Breast epithelium (tissue), 3 donors: ENCODE data around the gene FUZ.

ENCODE experiments used
- POLR2A ChIP-seq: fragments of 450-650 bp; IDR thresholded peaks from one replicate; pipeline ENCODE4 v1.6.1; 2016; ENCODE audit warnings: antibody characterized with exemption, mild to moderate bottlenecking, moderate library complexity
- TF ChIP-seq, protein P1 (sequence below), 3 donors: fragments of 450-650 bp; IDR thresholded peaks; one replicate each; pipeline ENCODE4 v1.5.1; 2016 to 2017; ENCODE audit warnings: antibody characterized with exemption in 3 of 3, mild to moderate bottlenecking in 3 of 3, moderate library complexity in 3 of 3

DNA sequence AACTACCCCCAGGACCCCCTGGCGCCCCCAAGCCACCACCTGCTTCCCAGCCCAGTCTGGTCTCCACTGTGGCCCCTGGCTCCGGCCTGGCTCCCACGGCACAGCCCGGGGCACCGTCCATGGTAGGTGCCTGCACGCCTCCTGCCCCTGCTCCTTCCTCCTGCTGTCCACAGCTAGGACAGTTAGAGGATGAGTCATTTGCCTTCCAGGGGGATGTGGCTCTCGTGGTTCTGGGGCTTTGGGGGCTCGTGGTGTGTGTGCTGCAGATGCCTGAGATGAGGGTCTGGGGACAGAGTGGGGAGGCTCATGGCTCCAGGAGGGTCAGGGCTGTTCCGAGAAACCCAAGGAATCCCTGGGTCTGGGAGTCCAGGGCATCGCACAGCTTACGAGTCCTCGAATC is 17.7 kb upstream of the FUZ start:
- no peak for TF ChIP-seq POLR2A
- TF ChIP-seq, protein P1, sequence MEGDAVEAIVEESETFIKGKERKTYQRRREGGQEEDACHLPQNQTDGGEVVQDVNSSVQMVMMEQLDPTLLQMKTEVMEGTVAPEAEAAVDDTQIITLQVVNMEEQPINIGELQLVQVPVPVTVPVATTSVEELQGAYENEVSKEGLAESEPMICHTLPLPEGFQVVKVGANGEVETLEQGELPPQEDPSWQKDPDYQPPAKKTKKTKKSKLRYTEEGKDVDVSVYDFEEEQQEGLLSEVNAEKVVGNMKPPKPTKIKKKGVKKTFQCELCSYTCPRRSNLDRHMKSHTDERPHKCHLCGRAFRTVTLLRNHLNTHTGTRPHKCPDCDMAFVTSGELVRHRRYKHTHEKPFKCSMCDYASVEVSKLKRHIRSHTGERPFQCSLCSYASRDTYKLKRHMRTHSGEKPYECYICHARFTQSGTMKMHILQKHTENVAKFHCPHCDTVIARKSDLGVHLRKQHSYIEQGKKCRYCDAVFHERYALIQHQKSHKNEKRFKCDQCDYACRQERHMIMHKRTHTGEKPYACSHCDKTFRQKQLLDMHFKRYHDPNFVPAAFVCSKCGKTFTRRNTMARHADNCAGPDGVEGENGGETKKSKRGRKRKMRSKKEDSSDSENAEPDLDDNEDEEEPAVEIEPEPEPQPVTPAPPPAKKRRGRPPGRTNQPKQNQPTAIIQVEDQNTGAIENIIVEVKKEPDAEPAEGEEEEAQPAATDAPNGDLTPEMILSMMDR (IDR thresholded peaks at IDR 0.05): no peak
